Right lobe of liver (tissue), 4 donors: ENCODE measurements around the gene MTG1.

Experiments used
- CTCF ChIP-seq, 4 donors: fragments of 200-600 bp in 3 of 4; fragments of 450-650 bp in 1 of 4; IDR thresholded peaks; one replicate each; pipeline versions ENCODE4 v1.5.1 to v1.8.0; 2016 to 2022; ENCODE audit warnings: antibody characterized with exemption in 4 of 4, mild to moderate bottlenecking in 2 of 4
- POLR2A ChIP-seq: fragments of 450-650 bp; IDR thresholded peaks from one replicate; pipeline ENCODE4 v1.6.1; 2017; ENCODE audit warnings: antibody characterized with exemption, mild to moderate bottlenecking
- donor health status: DM: no; HTN: no; CAD: no.
- donor health status: DM: no; HTN: no; CAD: no.
- donor health status: DM: no; HTN: yes; CAD: no.

- TF ChIP-seq CTCF (IDR thresholded peaks at IDR 0.05) (no peak), POLR2A (no peak)
Observed at GRCh38 chr10:133401500-133401899, 7.5 kb downstream of the MTG1 start.
